ENCODE data around the gene RGS6. TPM values are rescaled to one million over a fixed set of nuclear protein-coding genes. Genes with fewer than 3 reads are reported as not detected.
A peak's percentile ranks its signal among the peaks of the same experiment; 100 is the strongest.
"Not testable (repeated sequence)": the region's sequence is repeated elsewhere in the genome, so short reads cannot be mapped to it uniquely, and the experiment has no call there.

RGS6 gene
- total RNA-seq, 2 experiments from 2014 or later = not detected

DNA sequence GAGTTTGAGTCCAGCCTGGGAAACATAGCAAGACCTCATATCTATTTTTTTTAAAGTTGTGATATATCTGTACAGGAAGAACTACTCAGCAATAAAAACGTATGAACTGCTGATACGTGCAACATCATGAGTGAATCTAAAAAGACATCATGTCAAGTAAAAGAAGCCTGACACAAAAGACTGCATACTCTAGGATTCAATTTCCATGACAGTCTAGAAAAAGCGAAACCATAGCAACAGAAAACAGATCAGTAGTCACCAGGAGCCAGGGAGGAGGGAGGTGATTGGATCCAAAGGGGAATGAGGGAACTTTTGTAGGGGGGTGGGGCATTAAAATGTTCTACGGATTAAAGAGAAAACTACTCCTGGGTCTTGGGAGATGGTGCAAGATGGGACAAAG, 8.7 kb upstream of the RGS6 start:
- intact Hi-C loops (cut with DNase I, micrococcal nuclease) = no loop called here
- Mint-ChIP-seq H3K27ac (no peak overlapping the region), H3K9me3 (no peaks in the 10 kb centered on the region), H3K4me1 (ENCODE audit: low read depth) (no peaks in the 10 kb centered on the region), H3K36me3 (ENCODE audit: low read depth) (no peaks in the 10 kb centered on the region), H3K4me3 (no peak overlapping the region), H3K27me3 (peaks cover 47% of the 10 kb centered on the region)
- H3K27me3 ChIP-seq (ENCODE audit: control insufficient read depth in 1 of 2, insufficient read depth in 2 of 2, low read length in 2 of 2) = peaks cover 2 to 6% of the 10 kb centered on the region in 2 experiments
- DNase-seq = no peak
- H3K27ac ChIP-seq (ENCODE audit: low read depth in 1 of 2, low read length in 2 of 2) = no peak overlapping the region
- no peaks in the 10 kb centered on the region for H3K4me1 ChIP-seq (ENCODE audit: insufficient read depth, low read length)
- no peak for TF ChIP-seq CTCF (IDR thresholded peaks at IDR 0.05)
- H3K9me3 ChIP-seq (ENCODE audit: control insufficient read depth in 1 of 2, insufficient read depth in 1 of 2, low read length in 2 of 2) = no peaks in the 10 kb centered on the region
- ChIA-PET POLR2A (no interaction called here), CTCF (no interaction called here)
- no peak overlapping the region for H3K4me3 ChIP-seq (ENCODE audit: low read length)
- H3K36me3 ChIP-seq (ENCODE audit: insufficient read depth, low read length) = no peaks in the 10 kb centered on the region
- ATAC-seq (ENCODE audit: poor library complexity) = no peak

DNA sequence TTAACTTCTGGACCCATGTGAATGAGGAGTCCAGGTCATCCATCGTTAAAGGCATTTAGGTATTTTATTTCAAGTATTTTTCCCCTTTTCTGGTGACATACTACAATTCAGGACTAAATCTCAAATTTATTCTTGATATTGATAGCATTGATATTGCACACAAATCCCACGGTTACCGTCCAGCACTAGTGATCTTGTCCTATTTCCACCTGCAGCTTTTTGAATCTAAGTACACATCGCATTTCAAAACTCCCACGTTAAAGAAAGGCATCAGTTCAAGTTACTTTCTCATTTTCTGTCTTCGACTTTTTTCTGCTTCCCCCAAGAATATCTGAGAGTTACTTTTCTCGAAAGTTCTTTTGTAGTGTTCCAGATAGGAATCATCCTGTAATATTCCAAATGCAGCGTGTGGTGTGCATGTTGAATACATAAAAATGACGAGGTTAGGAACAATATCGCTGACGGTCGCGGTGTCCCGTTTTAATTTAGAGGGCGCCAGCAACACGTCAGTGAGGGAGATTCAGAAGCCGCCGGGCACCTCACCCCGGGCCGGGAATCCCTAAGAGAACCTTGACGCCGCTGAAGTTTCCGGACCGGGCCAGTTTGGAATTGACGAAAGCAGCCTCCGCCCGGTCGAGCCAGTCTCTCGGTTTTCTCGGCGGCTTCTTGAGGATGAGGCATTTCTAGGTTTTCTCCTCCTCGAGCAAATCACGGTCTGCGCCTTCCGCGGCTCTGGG, 569 bp upstream of the RGS6 start:
- Histone ChIP-seq H3K4me1 (ENCODE audit: insufficient read depth, low read length) (peaks cover 9% of the 10 kb centered on the region), H3K4me3 (ENCODE audit: low read length) (no peak overlapping the region), H3K27me3 (ENCODE audit: control insufficient read depth in 1 of 2, insufficient read depth in 2 of 2, low read length in 2 of 2) (peaks cover 28 to 58% of the 10 kb centered on the region in 2 experiments), H3K9me3 (ENCODE audit: control insufficient read depth in 1 of 2, insufficient read depth in 1 of 2, low read length in 2 of 2) (no peaks in the 10 kb centered on the region), H3K36me3 (ENCODE audit: insufficient read depth, low read length) (no peaks in the 10 kb centered on the region), H3K27ac (ENCODE audit: low read depth in 1 of 2, low read length in 2 of 2) (no peak overlapping the region)
- Mint-ChIP-seq H3K36me3 (ENCODE audit: low read depth) (no peaks in the 10 kb centered on the region), H3K27me3 (peaks cover 75% of the 10 kb centered on the region), H3K9me3 (peaks cover 2% of the 10 kb centered on the region), H3K27ac (no peak overlapping the region), H3K4me3 (peak overlapping the region; percentile 11), H3K4me1 (ENCODE audit: low read depth) (peaks cover 20% of the 10 kb centered on the region)
- intact Hi-C loops (cut with DNase I, micrococcal nuclease) = no loop called here
- no peak for TF ChIP-seq CTCF (IDR thresholded peaks at IDR 0.05)
- CTCF ChIA-PET = no interaction called here
- no peak for DNase-seq
- POLR2A ChIA-PET = no interaction called here
- no peak for ATAC-seq (ENCODE audit: poor library complexity)

DNA sequence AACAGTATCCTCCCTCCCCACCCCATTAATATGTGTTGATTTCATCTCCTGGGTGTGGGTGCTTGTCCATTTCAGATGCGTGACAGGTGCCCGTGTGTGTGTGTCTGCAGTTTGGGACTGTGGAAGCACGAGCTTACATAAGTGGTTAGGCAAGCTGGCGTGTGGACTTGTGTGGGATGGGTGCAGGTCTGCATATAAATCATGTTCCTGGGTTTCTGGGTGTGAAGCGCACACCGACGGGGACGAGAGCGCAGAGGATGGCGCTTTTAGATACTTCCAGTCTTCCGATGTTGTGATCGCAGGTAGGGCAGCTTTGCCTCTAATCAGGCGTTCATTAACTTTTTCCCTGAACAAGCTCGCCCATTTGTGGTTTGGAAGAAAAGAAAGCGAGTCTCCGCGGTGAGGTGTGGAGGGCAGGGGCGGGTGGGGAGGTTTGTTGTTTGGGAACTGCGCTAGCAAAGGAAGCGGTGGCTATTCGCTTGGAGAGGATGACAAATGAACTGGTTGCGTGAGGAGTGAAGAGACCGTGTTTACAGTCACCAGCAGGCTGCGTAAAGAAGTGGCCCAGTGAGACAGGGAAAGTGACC, 865 bp downstream of the RGS6 start:
- DNase-seq = no peak
- Histone ChIP-seq H3K9me3 (ENCODE audit: control insufficient read depth in 1 of 2, insufficient read depth in 1 of 2, low read length in 2 of 2) (no peaks in the 10 kb centered on the region), H3K36me3 (ENCODE audit: insufficient read depth, low read length) (no peaks in the 10 kb centered on the region), H3K27ac (ENCODE audit: low read depth in 1 of 2, low read length in 2 of 2) (no peak overlapping the region), H3K4me1 (ENCODE audit: insufficient read depth, low read length) (peaks cover 9% of the 10 kb centered on the region), H3K27me3 (ENCODE audit: control insufficient read depth in 1 of 2, insufficient read depth in 2 of 2, low read length in 2 of 2) (peaks cover 31 to 58% of the 10 kb centered on the region in 2 experiments), H3K4me3 (ENCODE audit: low read length) (no peak overlapping the region)
- Mint-ChIP-seq H3K27me3 (peaks cover 79% of the 10 kb centered on the region), H3K4me3 (peak overlapping the region; percentile 2), H3K9me3 (peaks cover 2% of the 10 kb centered on the region), H3K4me1 (ENCODE audit: low read depth) (peaks cover 20% of the 10 kb centered on the region), H3K27ac (no peak overlapping the region), H3K36me3 (ENCODE audit: low read depth) (no peaks in the 10 kb centered on the region)
- ATAC-seq (ENCODE audit: poor library complexity) = no peak
- no peak for TF ChIP-seq CTCF (IDR thresholded peaks at IDR 0.05)
- ChIA-PET CTCF (no interaction called here), POLR2A (no interaction called here)
- intact Hi-C loops (cut with DNase I, micrococcal nuclease) = no loop called here

- H3K9me3 Mint-ChIP-seq; ATAC-seq (ENCODE audit: poor library complexity); H3K36me3 ChIP-seq (ENCODE audit: insufficient read depth, low read length); POLR2A ChIA-PET; intact Hi-C loops (cut with DNase I, micrococcal nuclease); CTCF ChIA-PET; H3K4me1 Mint-ChIP-seq (ENCODE audit: low read depth); H3K27ac ChIP-seq (ENCODE audit: low read depth in 1 of 2, low read length in 2 of 2); H3K9me3 ChIP-seq (ENCODE audit: control insufficient read depth in 1 of 2, insufficient read depth in 1 of 2, low read length in 2 of 2); H3K4me3 Mint-ChIP-seq; H3K27ac Mint-ChIP-seq; H3K36me3 Mint-ChIP-seq (ENCODE audit: low read depth); H3K4me3 ChIP-seq (ENCODE audit: low read length); DNase-seq; H3K4me1 ChIP-seq (ENCODE audit: insufficient read depth, low read length): not testable (repeated sequence)
- peaks cover 48% of the 10 kb centered on the region for H3K27me3 Mint-ChIP-seq
- peaks cover 13 to 28% of the 10 kb centered on the region in 2 experiments for H3K27me3 ChIP-seq (ENCODE audit: control insufficient read depth in 1 of 2, insufficient read depth in 2 of 2, low read length in 2 of 2)
Observed at GRCh38 chr14:71938273-71938672, 6.0 kb downstream of the RGS6 start.

DNA sequence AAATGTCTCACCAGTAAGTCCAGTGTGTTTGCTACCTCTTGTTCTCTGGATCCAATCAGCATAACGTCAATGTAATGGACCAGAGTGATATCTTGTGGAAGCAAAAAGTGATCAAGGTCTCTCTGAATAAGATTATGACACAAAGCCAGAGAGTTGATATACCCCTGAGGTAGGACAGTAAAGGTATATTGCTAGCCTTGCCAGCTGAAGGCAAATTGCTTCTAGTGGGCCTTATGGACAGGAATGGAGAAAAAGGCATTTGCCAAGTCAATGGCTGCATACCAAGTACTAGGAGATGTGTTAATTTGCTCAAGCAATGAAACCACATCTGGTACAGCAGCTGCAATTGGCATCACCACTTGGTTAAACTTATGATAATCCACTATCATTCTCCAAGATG, 7.1 kb downstream of the RGS6 start:
- H3K9me3 ChIP-seq (ENCODE audit: control insufficient read depth in 1 of 2, insufficient read depth in 1 of 2, low read length in 2 of 2); H3K4me3 Mint-ChIP-seq; H3K27ac ChIP-seq (ENCODE audit: low read depth in 1 of 2, low read length in 2 of 2); H3K4me3 ChIP-seq (ENCODE audit: low read length); H3K9me3 Mint-ChIP-seq; H3K36me3 ChIP-seq (ENCODE audit: insufficient read depth, low read length); intact Hi-C loops (cut with DNase I, micrococcal nuclease); H3K4me1 ChIP-seq (ENCODE audit: insufficient read depth, low read length); DNase-seq; H3K27ac Mint-ChIP-seq; CTCF ChIA-PET; H3K36me3 Mint-ChIP-seq (ENCODE audit: low read depth); POLR2A ChIA-PET; ATAC-seq (ENCODE audit: poor library complexity); H3K4me1 Mint-ChIP-seq (ENCODE audit: low read depth): not testable (repeated sequence)
- H3K27me3 Mint-ChIP-seq = peaks cover 38% of the 10 kb centered on the region
- peaks cover 8 to 18% of the 10 kb centered on the region in 2 experiments for H3K27me3 ChIP-seq (ENCODE audit: control insufficient read depth in 1 of 2, insufficient read depth in 2 of 2, low read length in 2 of 2)

Data from CD4-positive, alpha-beta T cell (primary cell).